OCI-LY1 (cell line): ENCODE measurements around the gene PDS5A.

ENCODE experiments used
- EZH2 ChIP-seq: fragments of 200-600 bp; sonication (generic), shearing (Covaris generic); IDR thresholded peaks from 2 replicates; pipeline ENCODE4 v1.8.0; 2017; ENCODE audit warnings: borderline replicate concordance, mixed run types, mild to moderate bottlenecking, antibody characterized with exemption, low read length, moderate library complexity, mixed read lengths
- TF ChIP-seq, protein P1 (sequence below): fragments of 200-600 bp; sonication (generic), shearing (Covaris generic); IDR thresholded peaks from 2 replicates; pipeline ENCODE4 v1.5.1; 2017; ENCODE audit warnings: mild to moderate bottlenecking, antibody characterized with exemption, low read length, moderate library complexity, mixed read lengths

- TF ChIP-seq, protein P1, sequence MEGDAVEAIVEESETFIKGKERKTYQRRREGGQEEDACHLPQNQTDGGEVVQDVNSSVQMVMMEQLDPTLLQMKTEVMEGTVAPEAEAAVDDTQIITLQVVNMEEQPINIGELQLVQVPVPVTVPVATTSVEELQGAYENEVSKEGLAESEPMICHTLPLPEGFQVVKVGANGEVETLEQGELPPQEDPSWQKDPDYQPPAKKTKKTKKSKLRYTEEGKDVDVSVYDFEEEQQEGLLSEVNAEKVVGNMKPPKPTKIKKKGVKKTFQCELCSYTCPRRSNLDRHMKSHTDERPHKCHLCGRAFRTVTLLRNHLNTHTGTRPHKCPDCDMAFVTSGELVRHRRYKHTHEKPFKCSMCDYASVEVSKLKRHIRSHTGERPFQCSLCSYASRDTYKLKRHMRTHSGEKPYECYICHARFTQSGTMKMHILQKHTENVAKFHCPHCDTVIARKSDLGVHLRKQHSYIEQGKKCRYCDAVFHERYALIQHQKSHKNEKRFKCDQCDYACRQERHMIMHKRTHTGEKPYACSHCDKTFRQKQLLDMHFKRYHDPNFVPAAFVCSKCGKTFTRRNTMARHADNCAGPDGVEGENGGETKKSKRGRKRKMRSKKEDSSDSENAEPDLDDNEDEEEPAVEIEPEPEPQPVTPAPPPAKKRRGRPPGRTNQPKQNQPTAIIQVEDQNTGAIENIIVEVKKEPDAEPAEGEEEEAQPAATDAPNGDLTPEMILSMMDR, result no peak
- TF ChIP-seq EZH2, result no peak
Observed at GRCh38 chr4:39933671-39934590, 43.8 kb downstream of the PDS5A start.
